Sigmoid colon (tissue), 7 donors: Measurements from ENCODE around the gene CCDC78. TPM values are rescaled to one million over a fixed set of nuclear protein-coding genes. Genes with fewer than 3 reads are reported as not detected.

Experiments
- DNase-seq: peaks from one replicate; pipeline ENCODE4 v3.0.0-alpha.2; 2019
- H3K27ac ChIP-seq, 4 donors: fragments of 200-600 bp; sonication (generic); one replicate each; pipeline ENCODE4 v1.5.1; 2016 to 2019; ENCODE audit warnings: mild to moderate bottlenecking in 1 of 4
- H3K27me3 ChIP-seq, 3 donors: fragments of 200-600 bp; sonication (generic); one replicate each; pipeline ENCODE4 v1.5.1; 2019; ENCODE audit warnings: mild to moderate bottlenecking in 1 of 3
- H3K36me3 ChIP-seq, 4 donors: fragments of 200-600 bp; sonication (generic); one replicate each; pipeline ENCODE4 v1.5.1; 2016 to 2019
- H3K4me1 ChIP-seq, 4 donors: fragments of 200-600 bp; sonication (generic); one replicate each; pipeline ENCODE4 v1.5.1; 2017 to 2019
- H3K4me3 ChIP-seq, 4 donors: fragments of 200-600 bp; sonication (generic); one replicate each; pipeline ENCODE4 v1.5.1; 2017 to 2019; ENCODE audit warnings: mild to moderate bottlenecking in 2 of 4, moderate library complexity in 1 of 4
- H3K9me3 ChIP-seq, 4 donors: fragments of 200-600 bp in 3 of 4; sonication (generic) in 3 of 4; one replicate each; pipeline versions ENCODE4 v1.5.1 to v1.6.1; 2013 to 2019
- CTCF ChIP-seq, 4 experiments: fragments of 450-650 bp in 3 of 4; fragments of 200-600 bp in 1 of 4; IDR thresholded peaks; one replicate each; pipeline ENCODE4 v1.5.1; 2016 to 2019; ENCODE audit warnings: antibody characterized with exemption in 4 of 4, mild to moderate bottlenecking in 3 of 4, moderate library complexity in 2 of 4
- EP300 ChIP-seq, 4 donors: sonication (generic); formaldehyde crosslinking; IDR thresholded peaks; one replicate each; pipeline ENCODE4 v1.6.1; 2017; ENCODE audit warnings: antibody characterized with exemption in 4 of 4
- POLR2A ChIP-seq, 2 donors: fragments of 450-650 bp; IDR thresholded peaks; one replicate each; pipeline ENCODE4 v1.6.1; 2016; ENCODE audit warnings: antibody characterized with exemption in 2 of 2, mild to moderate bottlenecking in 2 of 2, moderate library complexity in 2 of 2
- POLR2AphosphoS5 ChIP-seq, 4 donors: sonication (generic); formaldehyde crosslinking; IDR thresholded peaks; one replicate each; pipeline ENCODE4 v1.6.1; 2017; ENCODE audit warnings: antibody characterized with exemption in 4 of 4
- WGBS, 2 donors: extraction: QIAGEN DNeasy Blood & Tissue Kit; methylation state at CpG; one replicate each; pipeline ENCODE4 v1.1.7; 2013; 5-methylcytosine and 5-hydroxymethylcytosine counted together
- intact Hi-C: fragments of 100-400 bp; cut with DNase I; formaldehyde crosslinking; loops from one replicate; pipeline ENCODE4 v1.15.1; 2023
- polyA plus RNA-seq, 3 donors: library from polyadenylated mRNA; stranded (reverse); fragments of 200-250 nt; gene quantifications; one replicate each; pipeline ENCODE4 v1.2.3, GENCODE V29; 2013
- total RNA-seq, 4 donors: library from RNA; depleted of rRNA; stranded (reverse); fragments of >200 nt; gene quantifications; one replicate each; pipeline ENCODE4 v1.1.0, GENCODE V29; 2016
- donor health status: healthy with polysubstance abuse.
- donor health status: Bipolar disorder and iron deficiency.
- donor health status: healthy.

The CCDC78 gene
- total and polyA plus RNA-seq, 7 donors: 0.49 to 3.4 TPM; not detected in 5

GRCh38 chr16:678858-679813 is 47.1 kb downstream of the CCDC78 start:
- no peaks in the 10 kb centered on the region for H3K27me3 ChIP-seq

GRCh38 chr16:678209-678857 is 47.9 kb downstream of the CCDC78 start:
- Histone ChIP-seq H3K9me3 (no peaks in the 10 kb centered on the region), H3K4me3 (no peak overlapping the region), H3K4me1 (peaks cover 0 to 58% (median 48%) of the 10 kb centered on the region in 4 donors), H3K27ac (peak overlapping the region in 1 of 4 donors; percentile 99), H3K27me3 (no peaks in the 10 kb centered on the region), H3K36me3 (peaks cover 14 to 27% (median 18%) of the 10 kb centered on the region in 4 donors)
- intact Hi-C loops: no loop called here
- 76 to 79% methylated on average over 21 of the region's 21 CpGs for WGBS, 2 donors
- TF ChIP-seq CTCF (IDR thresholded peaks at IDR 0.05): no peak
- no peak for TF ChIP-seq EP300 (IDR thresholded peaks at IDR 0.05)
- TF ChIP-seq POLR2A (IDR thresholded peaks at IDR 0.05): no peak
- TF ChIP-seq POLR2AphosphoS5 (IDR thresholded peaks at IDR 0.05): no peak
- no peak for DNase-seq

More at GRCh38 chr16:678858-679813, 47.1 kb downstream of the CCDC78 start:
- 25 to 27% methylated on average over 51 to 52 of the region's 52 CpGs for WGBS, 2 donors
- H3K36me3 ChIP-seq: peaks cover 14 to 19% (median 17%) of the 10 kb centered on the region in 4 donors
- no peak for TF ChIP-seq CTCF (IDR thresholded peaks at IDR 0.05)
- no peak for TF ChIP-seq POLR2AphosphoS5 (IDR thresholded peaks at IDR 0.05)
- TF ChIP-seq POLR2A (IDR thresholded peaks at IDR 0.05): no peak
- TF ChIP-seq EP300 (IDR thresholded peaks at IDR 0.05): no peak
- intact Hi-C loops: no loop called here
- peak overlapping the region; percentile 94 to 99 (median 96) for H3K27ac ChIP-seq
- H3K4me1 ChIP-seq: peaks cover 0 to 64% (median 55%) of the 10 kb centered on the region in 4 donors
- peak overlapping the region; percentile 17 to 95 (median 86) for H3K4me3 ChIP-seq
- DNase-seq: peak; percentile 90
- no peaks in the 10 kb centered on the region for H3K9me3 ChIP-seq

GRCh38 chr16:677316-678190 is 48.7 kb downstream of the CCDC78 start:
- Histone ChIP-seq H3K27me3 (no peaks in the 10 kb centered on the region), H3K36me3 (peaks cover 15 to 27% (median 19%) of the 10 kb centered on the region in 4 donors), H3K4me3 (no peak overlapping the region), H3K27ac (no peak overlapping the region), H3K9me3 (no peaks in the 10 kb centered on the region), H3K4me1 (peaks cover 0 to 50% (median 40%) of the 10 kb centered on the region in 4 donors)
- intact Hi-C loops: no loop called here
- TF ChIP-seq POLR2A (IDR thresholded peaks at IDR 0.05) (no peak), CTCF (IDR thresholded peaks at IDR 0.05) (no peak), POLR2AphosphoS5 (IDR thresholded peaks at IDR 0.05) (no peak), EP300 (IDR thresholded peaks at IDR 0.05) (no peak)
- no peak for DNase-seq
- WGBS, 2 donors: 49 to 63% methylated on average over 57 of the region's 57 CpGs

GRCh38 chr16:676913-677312 is 49.3 kb downstream of the CCDC78 start:
- H3K4me1 ChIP-seq: peaks cover 0 to 44% (median 34%) of the 10 kb centered on the region in 4 donors

More at GRCh38 chr16:676913-677312, 49.3 kb downstream of the CCDC78 start:
- intact Hi-C loops: no loop called here
- no peaks in the 10 kb centered on the region for H3K27me3 ChIP-seq
- H3K36me3 ChIP-seq: peaks cover 15 to 27% (median 19%) of the 10 kb centered on the region in 4 donors
- no peak overlapping the region for H3K4me3 ChIP-seq
- no peaks in the 10 kb centered on the region for H3K9me3 ChIP-seq
- 16 to 52% methylated on average over 23 of the region's 23 CpGs for WGBS, 2 donors
- H3K27ac ChIP-seq: no peak overlapping the region
- no peak for DNase-seq
- no peak for TF ChIP-seq CTCF (IDR thresholded peaks at IDR 0.05)
- peak in 1 of 2 donors; percentile 19 for TF ChIP-seq POLR2A (IDR thresholded peaks at IDR 0.05)
